HL-60 (cell line): ENCODE data around the gene GGTA1.
"Not testable (repeated sequence)": the region's sequence is repeated elsewhere in the genome, so short reads cannot be mapped to it uniquely, and the experiment has no call there.

ENCODE experiments used
- DNase-seq, 2 experiments: peaks; one replicate each; pipeline ENCODE4 v3.0.0-alpha.2; 2010 to 2020; ENCODE audit warnings: low read depth in 1 of 2, low spot score in 1 of 2
- H3K27ac ChIP-seq: fragments of 250-450 bp; sonication (Bioruptor Pico); replicated peaks from 2 replicates; pipeline ENCODE4 v1.5.1; 2020; ENCODE audit warnings: mild to moderate bottlenecking, moderate library complexity
- H3K27me3 ChIP-seq: fragments of 250-450 bp; sonication (Bioruptor Pico); 2 replicates; pipeline ENCODE4 v1.5.1; 2021; ENCODE audit warnings: mild to moderate bottlenecking, moderate library complexity; ENCODE audit not compliant: insufficient read depth, poor library complexity, severe bottlenecking
- H3K4me3 ChIP-seq: replicated peaks from 2 replicates; pipeline ENCODE4 v1.5.1; 2011; ENCODE audit warnings: mild to moderate bottlenecking, control low read depth, low read length; ENCODE audit not compliant: insufficient read depth
- GABPA ChIP-seq: IDR thresholded peaks from 2 replicates; pipeline ENCODE4 v1.6.1; 2012; ENCODE audit warnings: low read depth
- POLR2AphosphoS5 ChIP-seq: IDR thresholded peaks from 2 replicates; pipeline ENCODE4 v1.6.1; 2012; ENCODE audit warnings: low read depth
- SPI1 ChIP-seq: IDR thresholded peaks from 2 replicates; pipeline ENCODE4 v1.6.1; 2012; ENCODE audit warnings: low read depth, mild to moderate bottlenecking, borderline replicate concordance
- TF ChIP-seq, protein P1 (sequence below): IDR thresholded peaks from one replicate; pipeline ENCODE4 v1.5.1; 2011; ENCODE audit warnings: low read length, control low read depth, inconsistent platforms; ENCODE audit not compliant: insufficient read depth
- TF ChIP-seq, protein P2 (sequence below): IDR thresholded peaks from 2 replicates; pipeline ENCODE4 v1.6.1; 2012; ENCODE audit warnings: low read depth; ENCODE audit not compliant: insufficient replicate concordance

The GGTA1 gene

GRCh38 chr9:121464968-121465367 is 34.7 kb downstream of the GGTA1 start:
- H3K27ac ChIP-seq: no peak overlapping the region
- DNase-seq: no peak
- H3K27me3 ChIP-seq: peaks cover 6% of the 10 kb centered on the region
- H3K4me3 ChIP-seq: no peak overlapping the region
- TF ChIP-seq SPI1 (no peak), POLR2AphosphoS5 (no peak), GABPA (no peak)
- TF ChIP-seq, protein P1, sequence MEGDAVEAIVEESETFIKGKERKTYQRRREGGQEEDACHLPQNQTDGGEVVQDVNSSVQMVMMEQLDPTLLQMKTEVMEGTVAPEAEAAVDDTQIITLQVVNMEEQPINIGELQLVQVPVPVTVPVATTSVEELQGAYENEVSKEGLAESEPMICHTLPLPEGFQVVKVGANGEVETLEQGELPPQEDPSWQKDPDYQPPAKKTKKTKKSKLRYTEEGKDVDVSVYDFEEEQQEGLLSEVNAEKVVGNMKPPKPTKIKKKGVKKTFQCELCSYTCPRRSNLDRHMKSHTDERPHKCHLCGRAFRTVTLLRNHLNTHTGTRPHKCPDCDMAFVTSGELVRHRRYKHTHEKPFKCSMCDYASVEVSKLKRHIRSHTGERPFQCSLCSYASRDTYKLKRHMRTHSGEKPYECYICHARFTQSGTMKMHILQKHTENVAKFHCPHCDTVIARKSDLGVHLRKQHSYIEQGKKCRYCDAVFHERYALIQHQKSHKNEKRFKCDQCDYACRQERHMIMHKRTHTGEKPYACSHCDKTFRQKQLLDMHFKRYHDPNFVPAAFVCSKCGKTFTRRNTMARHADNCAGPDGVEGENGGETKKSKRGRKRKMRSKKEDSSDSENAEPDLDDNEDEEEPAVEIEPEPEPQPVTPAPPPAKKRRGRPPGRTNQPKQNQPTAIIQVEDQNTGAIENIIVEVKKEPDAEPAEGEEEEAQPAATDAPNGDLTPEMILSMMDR: no peak
- TF ChIP-seq, protein P2, sequence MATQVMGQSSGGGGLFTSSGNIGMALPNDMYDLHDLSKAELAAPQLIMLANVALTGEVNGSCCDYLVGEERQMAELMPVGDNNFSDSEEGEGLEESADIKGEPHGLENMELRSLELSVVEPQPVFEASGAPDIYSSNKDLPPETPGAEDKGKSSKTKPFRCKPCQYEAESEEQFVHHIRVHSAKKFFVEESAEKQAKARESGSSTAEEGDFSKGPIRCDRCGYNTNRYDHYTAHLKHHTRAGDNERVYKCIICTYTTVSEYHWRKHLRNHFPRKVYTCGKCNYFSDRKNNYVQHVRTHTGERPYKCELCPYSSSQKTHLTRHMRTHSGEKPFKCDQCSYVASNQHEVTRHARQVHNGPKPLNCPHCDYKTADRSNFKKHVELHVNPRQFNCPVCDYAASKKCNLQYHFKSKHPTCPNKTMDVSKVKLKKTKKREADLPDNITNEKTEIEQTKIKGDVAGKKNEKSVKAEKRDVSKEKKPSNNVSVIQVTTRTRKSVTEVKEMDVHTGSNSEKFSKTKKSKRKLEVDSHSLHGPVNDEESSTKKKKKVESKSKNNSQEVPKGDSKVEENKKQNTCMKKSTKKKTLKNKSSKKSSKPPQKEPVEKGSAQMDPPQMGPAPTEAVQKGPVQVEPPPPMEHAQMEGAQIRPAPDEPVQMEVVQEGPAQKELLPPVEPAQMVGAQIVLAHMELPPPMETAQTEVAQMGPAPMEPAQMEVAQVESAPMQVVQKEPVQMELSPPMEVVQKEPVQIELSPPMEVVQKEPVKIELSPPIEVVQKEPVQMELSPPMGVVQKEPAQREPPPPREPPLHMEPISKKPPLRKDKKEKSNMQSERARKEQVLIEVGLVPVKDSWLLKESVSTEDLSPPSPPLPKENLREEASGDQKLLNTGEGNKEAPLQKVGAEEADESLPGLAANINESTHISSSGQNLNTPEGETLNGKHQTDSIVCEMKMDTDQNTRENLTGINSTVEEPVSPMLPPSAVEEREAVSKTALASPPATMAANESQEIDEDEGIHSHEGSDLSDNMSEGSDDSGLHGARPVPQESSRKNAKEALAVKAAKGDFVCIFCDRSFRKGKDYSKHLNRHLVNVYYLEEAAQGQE: no peak

DNA sequence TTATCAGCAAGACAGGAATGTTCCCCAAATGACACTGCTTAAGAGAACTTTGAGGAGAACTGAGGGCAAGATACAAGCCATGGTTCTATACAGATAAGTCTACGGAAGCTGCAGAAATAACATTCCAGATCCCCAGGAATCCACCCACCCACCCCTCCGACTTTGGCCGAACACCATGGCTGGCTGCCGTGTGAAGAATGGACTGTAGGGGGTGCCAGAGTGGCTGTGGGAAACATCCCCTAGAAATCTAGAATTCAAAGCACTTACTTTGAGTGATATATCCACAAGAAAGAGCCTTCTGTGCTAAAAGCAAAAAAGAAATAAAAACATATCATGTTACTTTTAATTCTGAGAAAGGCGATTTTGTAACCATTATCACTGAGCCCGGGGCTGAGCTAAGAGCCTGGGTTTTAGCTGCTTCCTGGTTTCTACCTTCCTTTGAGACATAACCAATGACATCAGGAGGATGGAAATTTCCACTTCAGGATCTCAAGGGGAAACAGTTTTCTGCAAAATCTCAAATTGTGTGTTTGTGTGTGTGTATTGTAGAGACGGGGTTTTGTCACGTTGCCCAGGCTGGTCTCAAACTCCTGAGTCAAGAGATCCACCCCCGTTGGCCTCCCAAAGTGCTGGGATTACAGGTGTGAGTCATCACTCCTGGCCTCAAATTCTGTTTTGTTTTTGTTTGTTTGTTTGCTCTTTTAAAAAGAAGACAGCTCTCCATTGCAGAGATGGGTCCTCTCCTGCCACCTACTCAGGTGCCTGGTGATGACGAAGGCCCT is 36.4 kb downstream of the GGTA1 start:
- H3K4me3 ChIP-seq: no peak overlapping the region
- TF ChIP-seq SPI1: no peak
- no peak for TF ChIP-seq GABPA
- TF ChIP-seq, protein P1: peak; percentile 83
- TF ChIP-seq, protein P2: no peak
- no peak for TF ChIP-seq POLR2AphosphoS5
- DNase-seq: peak; percentile 5 to 35
- H3K27ac ChIP-seq: no peak overlapping the region
- H3K27me3 ChIP-seq: peaks cover 9% of the 10 kb centered on the region

DNA sequence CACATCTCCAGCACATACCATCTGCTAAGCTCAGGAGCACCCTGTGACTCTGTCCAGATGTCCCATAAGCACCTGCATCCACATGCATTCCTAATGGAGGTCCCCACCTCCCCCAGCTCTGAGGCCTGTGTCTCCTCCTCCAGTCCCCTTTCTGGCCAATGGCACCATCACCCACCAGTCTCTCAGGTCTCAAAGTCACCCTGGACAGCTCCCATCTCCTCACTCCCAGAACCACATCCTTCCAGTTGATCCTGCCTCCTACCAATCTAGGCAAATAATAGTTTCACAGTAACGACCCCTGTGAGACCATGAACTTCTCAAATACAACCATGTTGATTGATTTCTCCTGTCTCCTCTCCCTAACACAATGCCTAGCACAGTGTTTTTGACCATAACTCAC is 40.1 kb downstream of the GGTA1 start:
- no peak for DNase-seq
- H3K27me3 ChIP-seq: peaks cover 16% of the 10 kb centered on the region
- TF ChIP-seq, protein P2: peak; percentile 78
- TF ChIP-seq, protein P1: no peak
- TF ChIP-seq GABPA (no peak), POLR2AphosphoS5 (no peak), SPI1 (no peak)

DNA sequence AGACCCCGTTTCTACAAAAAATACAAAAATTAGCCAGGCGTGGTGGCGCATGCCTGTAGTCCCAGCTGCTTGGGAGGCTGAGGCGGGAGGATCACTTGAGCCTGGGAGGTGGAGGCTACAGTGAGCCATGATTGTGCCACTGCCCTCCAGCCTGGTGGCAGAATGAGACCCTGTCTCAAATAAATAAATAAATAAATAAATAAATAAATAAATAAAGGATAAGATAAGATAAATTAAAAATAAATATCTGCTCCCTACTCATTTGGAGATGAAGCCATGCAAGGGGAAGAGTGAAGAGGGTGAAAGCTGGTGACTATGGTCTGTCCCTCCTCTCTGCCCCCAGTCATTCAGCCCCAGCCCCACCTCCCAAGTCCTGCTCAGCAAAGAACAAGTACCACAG is 41.2 kb downstream of the GGTA1 start:
- not testable (repeated sequence) for H3K27ac ChIP-seq, DNase-seq, H3K4me3 ChIP-seq
- H3K27me3 ChIP-seq: peaks cover 16% of the 10 kb centered on the region

More for the DNA sequence above, 40.1 kb downstream of the GGTA1 start:
- no peak overlapping the region for H3K27ac ChIP-seq
- no peak overlapping the region for H3K4me3 ChIP-seq
